GM13977 (cell line): ENCODE results near the gene NAP1L4.
A peak's percentile ranks its signal among the peaks of the same experiment; 100 is the strongest.

Source experiments
- DNase-seq: peaks from one replicate; pipeline ENCODE4 v3.0.0; 2012; ENCODE audit warnings: low spot score
- in situ Hi-C: fragments of 300-500 bp; cut with MboI; formaldehyde crosslinking; loops from one replicate; pipeline ENCODE4 v1.12.0; 2022; ENCODE audit warnings: low sequenced_read_pairs, low pct_unique_long_range_greater_than_20kb, mixed read lengths, inconsistent platforms; ENCODE audit not compliant: unreplicated experiment
- TF ChIP-seq, protein P1 (sequence below): IDR thresholded peaks from 2 replicates; pipeline ENCODE4 v1.5.1; 2012; ENCODE audit warnings: mild to moderate bottlenecking, control low read depth; ENCODE audit not compliant: insufficient read depth; ENCODE audit errors: extremely low read depth, missing control alignments

The NAP1L4 gene

DNA sequence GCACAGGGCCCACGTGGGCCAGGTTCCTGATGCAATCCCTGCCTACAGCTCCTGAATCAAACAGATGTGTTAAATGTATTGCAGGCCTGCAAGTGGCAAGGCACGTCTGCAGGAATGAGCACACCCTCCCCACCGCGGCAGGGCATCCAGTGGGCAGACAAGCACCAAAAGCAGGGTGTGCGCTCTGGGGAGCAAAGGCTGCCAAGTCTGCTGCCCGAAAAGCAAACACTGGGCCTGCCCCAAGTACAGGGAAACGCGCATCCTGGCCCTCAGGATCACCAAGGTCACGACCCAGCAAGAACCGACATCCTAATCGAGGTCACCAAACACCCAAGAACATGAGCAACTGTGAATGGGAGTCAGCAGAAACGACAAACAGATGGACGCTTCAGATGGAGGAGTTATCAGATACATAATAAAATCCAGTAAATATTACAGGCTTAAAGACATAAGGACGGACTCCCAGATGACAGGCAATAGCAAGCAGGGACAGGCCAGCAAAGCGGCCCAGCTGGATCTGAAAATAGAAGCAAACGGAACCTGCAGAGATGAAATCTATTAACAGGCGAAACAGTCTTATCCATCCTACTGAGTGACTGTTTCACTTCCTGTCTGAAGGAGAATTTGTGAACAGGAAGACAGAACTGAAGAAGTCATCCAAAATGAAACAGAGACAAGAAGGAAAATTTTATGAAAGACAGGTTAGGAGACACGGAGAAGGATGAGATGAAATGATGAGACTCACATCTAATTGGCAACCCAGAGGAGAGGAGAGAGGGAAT, 38.4 kb upstream of the NAP1L4 start:
- DNase-seq = no peak
- TF ChIP-seq, protein P1, sequence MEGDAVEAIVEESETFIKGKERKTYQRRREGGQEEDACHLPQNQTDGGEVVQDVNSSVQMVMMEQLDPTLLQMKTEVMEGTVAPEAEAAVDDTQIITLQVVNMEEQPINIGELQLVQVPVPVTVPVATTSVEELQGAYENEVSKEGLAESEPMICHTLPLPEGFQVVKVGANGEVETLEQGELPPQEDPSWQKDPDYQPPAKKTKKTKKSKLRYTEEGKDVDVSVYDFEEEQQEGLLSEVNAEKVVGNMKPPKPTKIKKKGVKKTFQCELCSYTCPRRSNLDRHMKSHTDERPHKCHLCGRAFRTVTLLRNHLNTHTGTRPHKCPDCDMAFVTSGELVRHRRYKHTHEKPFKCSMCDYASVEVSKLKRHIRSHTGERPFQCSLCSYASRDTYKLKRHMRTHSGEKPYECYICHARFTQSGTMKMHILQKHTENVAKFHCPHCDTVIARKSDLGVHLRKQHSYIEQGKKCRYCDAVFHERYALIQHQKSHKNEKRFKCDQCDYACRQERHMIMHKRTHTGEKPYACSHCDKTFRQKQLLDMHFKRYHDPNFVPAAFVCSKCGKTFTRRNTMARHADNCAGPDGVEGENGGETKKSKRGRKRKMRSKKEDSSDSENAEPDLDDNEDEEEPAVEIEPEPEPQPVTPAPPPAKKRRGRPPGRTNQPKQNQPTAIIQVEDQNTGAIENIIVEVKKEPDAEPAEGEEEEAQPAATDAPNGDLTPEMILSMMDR = no peak
- in situ Hi-C loops = no loop called here

- in situ Hi-C loops = no loop called here
- TF ChIP-seq, protein P1 = no peak
- DNase-seq = no peak
Observed at GRCh38 chr11:3028813-3029212, 36.7 kb upstream of the NAP1L4 start.

DNA sequence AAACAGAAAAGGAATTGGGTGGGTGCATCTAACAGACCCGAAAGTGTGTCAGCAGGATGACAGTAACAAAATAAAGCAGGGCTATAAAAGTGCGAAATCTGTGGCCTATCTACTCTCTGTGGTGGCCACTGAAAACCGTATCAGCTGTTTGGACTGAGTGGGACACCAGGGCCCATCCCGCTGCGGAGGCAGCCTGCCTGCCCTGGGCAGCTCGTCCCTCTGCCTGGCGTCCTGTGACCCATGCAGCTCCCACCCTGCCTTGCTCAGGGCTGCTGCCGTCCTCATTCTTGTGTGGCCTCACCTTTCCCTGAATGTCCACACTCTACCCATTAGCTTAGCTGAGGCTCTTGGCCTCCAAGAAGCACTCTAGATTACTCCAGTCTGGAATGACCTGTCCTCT, 34.7 kb upstream of the NAP1L4 start:
- TF ChIP-seq, protein P1 = no peak
- in situ Hi-C loops = no loop called here
- no peak for DNase-seq

DNA sequence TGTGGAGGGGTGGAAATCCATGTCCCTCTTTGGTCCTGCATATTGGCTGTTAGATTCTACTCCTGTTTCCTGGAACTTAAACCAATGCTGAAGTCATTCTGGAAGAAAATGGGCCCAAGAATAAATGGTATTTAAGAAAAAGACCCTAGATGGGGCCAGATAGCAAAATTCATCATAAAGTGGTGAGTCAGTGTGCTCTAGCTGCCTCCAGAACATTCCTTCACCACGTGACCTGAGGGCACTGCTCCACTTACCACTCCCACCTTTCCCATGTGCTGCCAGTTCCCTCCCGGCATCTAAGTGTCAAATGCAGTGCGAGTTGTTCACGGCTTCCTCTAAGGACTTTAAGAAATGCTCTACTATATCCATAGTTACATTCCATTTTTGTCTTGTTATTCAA, 30.9 kb upstream of the NAP1L4 start:
- TF ChIP-seq, protein P1 = no peak
- in situ Hi-C loops = no loop called here
- no peak for DNase-seq

DNA sequence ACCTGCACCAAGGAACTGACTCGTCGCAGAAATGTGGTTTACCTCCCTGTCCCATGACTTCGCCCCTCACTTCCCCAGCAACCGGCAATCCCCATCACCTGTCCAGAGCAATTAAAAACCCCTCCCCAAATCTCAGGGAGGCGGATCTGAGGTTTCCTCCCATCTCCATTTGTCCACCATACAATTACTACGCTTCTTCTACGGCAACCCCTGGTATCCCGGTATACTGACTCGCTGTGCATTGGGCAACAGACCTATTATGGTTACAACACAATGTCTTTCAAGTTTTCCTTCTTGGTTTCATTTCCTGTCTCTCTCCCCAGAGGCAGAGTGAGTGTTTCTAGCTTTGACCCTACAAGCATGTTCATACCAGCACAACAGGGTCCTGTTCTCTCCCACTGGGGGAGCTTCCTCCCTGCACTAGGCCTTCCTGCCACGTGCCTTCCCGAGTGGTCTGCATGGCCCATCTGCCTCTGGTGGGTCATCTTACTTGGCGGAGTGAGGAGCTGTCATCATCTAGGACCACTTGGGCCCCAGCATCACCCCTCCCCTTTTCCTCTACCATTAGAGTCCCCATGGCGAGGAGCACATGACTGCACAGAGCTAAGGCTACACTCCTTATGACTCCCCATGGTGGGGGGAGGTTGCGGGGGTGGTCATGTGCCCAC, 30.3 kb upstream of the NAP1L4 start:
- TF ChIP-seq, protein P1 = no peak
- peak; percentile 48 for DNase-seq
- in situ Hi-C loops = no loop called here

DNA sequence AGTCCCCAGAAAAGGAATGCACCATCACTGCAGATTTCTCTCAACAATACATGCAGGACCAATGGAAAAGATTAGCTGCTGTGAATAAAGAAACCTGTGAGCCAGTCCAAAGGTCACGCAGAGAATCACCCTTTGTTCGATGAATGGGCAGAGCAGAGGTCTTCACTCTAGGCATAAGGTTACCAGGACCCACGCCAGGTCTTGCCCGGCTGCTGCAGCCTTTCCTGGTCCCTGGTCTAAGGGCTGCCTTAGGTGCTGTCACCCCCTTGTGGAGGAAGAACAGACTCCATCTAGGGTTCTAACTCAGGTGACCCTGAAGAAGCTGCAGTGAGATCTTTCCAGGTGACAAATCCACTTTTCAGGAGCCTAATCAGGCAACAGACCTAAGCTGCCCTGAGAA, 29.0 kb upstream of the NAP1L4 start:
- TF ChIP-seq, protein P1 = peak; percentile 63
- DNase-seq = peak; percentile 64
- in situ Hi-C loops = no loop called here
